ENCODE results near the gene RAB28. TPM values are rescaled to one million over a fixed set of nuclear protein-coding genes. Genes with fewer than 3 reads are reported as not detected.

The RAB28 gene
- total and polyA plus RNA-seq, 2 experiments from 2014 or later = 15.3 to 23.9 TPM

DNA sequence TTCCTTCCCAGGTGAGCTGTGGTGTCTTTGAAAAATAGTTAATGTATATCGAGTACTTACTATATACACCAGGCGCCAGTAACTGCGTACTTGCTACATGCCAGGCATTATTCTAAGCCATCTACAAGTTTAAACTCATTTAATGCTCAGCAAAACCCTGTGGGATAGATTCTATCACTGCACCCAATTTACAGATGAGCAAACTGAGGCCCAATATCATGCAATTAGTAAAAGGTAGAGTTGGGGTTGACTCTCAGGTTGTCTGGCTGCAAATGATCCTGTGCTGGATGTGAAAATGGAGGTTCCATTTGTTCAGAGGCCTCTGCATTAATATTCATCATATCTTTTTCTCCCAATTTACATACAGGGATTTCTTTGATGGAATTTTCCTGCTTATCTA is 42.5 kb upstream of the RAB28 start (continued):
- TF ChIP-seq, protein P1, sequence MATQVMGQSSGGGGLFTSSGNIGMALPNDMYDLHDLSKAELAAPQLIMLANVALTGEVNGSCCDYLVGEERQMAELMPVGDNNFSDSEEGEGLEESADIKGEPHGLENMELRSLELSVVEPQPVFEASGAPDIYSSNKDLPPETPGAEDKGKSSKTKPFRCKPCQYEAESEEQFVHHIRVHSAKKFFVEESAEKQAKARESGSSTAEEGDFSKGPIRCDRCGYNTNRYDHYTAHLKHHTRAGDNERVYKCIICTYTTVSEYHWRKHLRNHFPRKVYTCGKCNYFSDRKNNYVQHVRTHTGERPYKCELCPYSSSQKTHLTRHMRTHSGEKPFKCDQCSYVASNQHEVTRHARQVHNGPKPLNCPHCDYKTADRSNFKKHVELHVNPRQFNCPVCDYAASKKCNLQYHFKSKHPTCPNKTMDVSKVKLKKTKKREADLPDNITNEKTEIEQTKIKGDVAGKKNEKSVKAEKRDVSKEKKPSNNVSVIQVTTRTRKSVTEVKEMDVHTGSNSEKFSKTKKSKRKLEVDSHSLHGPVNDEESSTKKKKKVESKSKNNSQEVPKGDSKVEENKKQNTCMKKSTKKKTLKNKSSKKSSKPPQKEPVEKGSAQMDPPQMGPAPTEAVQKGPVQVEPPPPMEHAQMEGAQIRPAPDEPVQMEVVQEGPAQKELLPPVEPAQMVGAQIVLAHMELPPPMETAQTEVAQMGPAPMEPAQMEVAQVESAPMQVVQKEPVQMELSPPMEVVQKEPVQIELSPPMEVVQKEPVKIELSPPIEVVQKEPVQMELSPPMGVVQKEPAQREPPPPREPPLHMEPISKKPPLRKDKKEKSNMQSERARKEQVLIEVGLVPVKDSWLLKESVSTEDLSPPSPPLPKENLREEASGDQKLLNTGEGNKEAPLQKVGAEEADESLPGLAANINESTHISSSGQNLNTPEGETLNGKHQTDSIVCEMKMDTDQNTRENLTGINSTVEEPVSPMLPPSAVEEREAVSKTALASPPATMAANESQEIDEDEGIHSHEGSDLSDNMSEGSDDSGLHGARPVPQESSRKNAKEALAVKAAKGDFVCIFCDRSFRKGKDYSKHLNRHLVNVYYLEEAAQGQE (IDR thresholded peaks at IDR 0.05; ENCODE audit: unreplicated experiment) = no peak
- TF ChIP-seq JUNB (IDR thresholded peaks at IDR 0.05; ENCODE audit: unreplicated experiment) = no peak
- TF ChIP-seq CREB1 (CRISPR knock-in tag; IDR thresholded peaks at IDR 0.05; ENCODE audit: low read depth) = no peak
- TF ChIP-seq STAT1 (IDR thresholded peaks at IDR 0.05; ENCODE audit: unreplicated experiment) = no peak
- no peak for TF ChIP-seq ZNF114 (CRISPR knock-in tag; IDR thresholded peaks at IDR 0.05)
- TF ChIP-seq ETS1 (IDR thresholded peaks at IDR 0.05) = no peak
- no peak for TF ChIP-seq POLR2AphosphoS5 (IDR thresholded peaks at IDR 0.05; ENCODE audit: low read depth)

GRCh38 chr4:13525606-13526281 is 41.6 kb upstream of the RAB28 start:
- Histone ChIP-seq H3K9me2 (ENCODE audit: insufficient read depth) (no peaks in the 10 kb centered on the region), H3K27ac (ENCODE audit: low read depth) (no peak overlapping the region), H3K79me2 (replicated peaks; ENCODE audit: insufficient read depth) (no peaks in the 10 kb centered on the region), H3F3A (replicated peaks; ENCODE audit: low read depth) (peaks cover 36% of the 10 kb centered on the region), H3K4me3 (peak overlapping the region; percentile 48), H4K20me1 (replicated peaks; ENCODE audit: insufficient read depth) (peaks cover 6% of the 10 kb centered on the region; the same call in 1 of the 2 replicates), H3K4me2 (peak overlapping the region; percentile 69), H3K4me1 (ENCODE audit: insufficient read depth) (peaks cover 78% of the 10 kb centered on the region), H2AFZ (no peak overlapping the region), H3K36me3 (ENCODE audit: insufficient read depth) (no peaks in the 10 kb centered on the region), H3K27me3 (ENCODE audit: insufficient read depth) (peaks cover 100% of the 10 kb centered on the region)
- DNase-seq (ENCODE audit: low spot score) (peak; percentile 38), ATAC-seq (no peak)
- no peak overlapping the region for H3K27ac Mint-ChIP-seq
- H3K27me3 Mint-ChIP-seq (ENCODE audit: insufficient read depth, low read depth, poor library complexity) = peaks cover 86% of the 10 kb centered on the region
- H3K9me3 Mint-ChIP-seq = peaks cover 18% of the 10 kb centered on the region
- H3K4me3 Mint-ChIP-seq = no peak overlapping the region
- TF ChIP-seq EZH2 (IDR thresholded peaks at IDR 0.05; ENCODE audit: low read depth, unreplicated experiment) = peak; percentile 95
- TF ChIP-seq, protein P1 (IDR thresholded peaks at IDR 0.05; ENCODE audit: unreplicated experiment) = no peak
- peaks cover 38% of the 10 kb centered on the region for H3K4me1 Mint-ChIP-seq
- H3K36me3 Mint-ChIP-seq (ENCODE audit: low read depth) = peaks cover 20% of the 10 kb centered on the region
